Pancreas (tissue), 10 donors: Measurements from ENCODE around the gene USP33. TPM values are rescaled to one million over a fixed set of nuclear protein-coding genes. Genes with fewer than 3 reads are reported as not detected.

Experiments used
- ATAC-seq, 4 donors: fragments of 200-7000 bp; cut with Tn5 transposase; one replicate each; pipeline versions ENCODE4 v1.8.0 to v1.9.1; 2020; ENCODE audit warnings: mild to moderate bottlenecking in 4 of 4, moderate library complexity in 4 of 4
- DNase-seq, 6 donors: peaks; one replicate each; pipeline ENCODE4 v3.0.0-alpha.2; 2020
- FAIRE-seq: peaks from 2 replicates; lab custom pipeline; 2012; peaks lifted over from hg19 to GRCh38; lab: Jason Lieb, UNC
- H3K27ac ChIP-seq, 4 donors: fragments of 200-600 bp; sonication (generic); 1 replicate in 3 of 4; 2 replicates in 1 of 4; pipeline versions ENCODE4 v1.5.0 to v1.8.0; 2020
- H3K27me3 ChIP-seq, 4 donors: fragments of 200-600 bp; one replicate each; pipeline ENCODE4 v1.8.0; 2021
- H3K36me3 ChIP-seq, 3 donors: fragments of 200-600 bp; sonication (generic) in 1 of 3; one replicate each; pipeline versions ENCODE4 v1.5.0 to v1.8.0; 2020 to 2021
- H3K4me1 ChIP-seq, 3 donors: fragments of 200-600 bp; one replicate each; pipeline ENCODE4 v1.8.0; 2021
- H3K4me3 ChIP-seq, 4 donors: fragments of 200-600 bp; sonication (generic) in 2 of 4; one replicate each; pipeline versions ENCODE4 v1.5.0 to v1.8.0; 2020 to 2021
- H3K9me3 ChIP-seq, 4 donors: fragments of 200-600 bp; one replicate each; pipeline ENCODE4 v1.8.0; 2021
- WGBS, 2 donors: extraction: QIAGEN DNeasy Blood & Tissue Kit; methylation state at CpG; one replicate each; pipeline ENCODE4 v1.1.7; 2013; 5-methylcytosine and 5-hydroxymethylcytosine counted together
- intact Hi-C, 3 donors: fragments of 100-400 bp; cut with DNase I; formaldehyde crosslinking; loops; one replicate each; pipeline versions ENCODE4 v1.11.1 to v1.14.2; 2022
- polyA plus RNA-seq, 2 donors: library from polyadenylated mRNA; stranded (reverse); fragments of 200-250 nt; gene quantifications; one replicate each; pipeline ENCODE4 v1.2.3, GENCODE V29; 2013
- total RNA-seq, 6 donors: library from RNA; stranded (reverse); fragmentation: NEBNext Ultra II Directional in 4 of 6; extraction: Animal tissue kit (Norgen Biotek cat#: 25700) in 4 of 6; gene quantifications; one replicate each; pipeline versions ENCODE4 v1.2.1 to v1.2.4, GENCODE V29; 2021 to 2023
- TF ChIP-seq, protein P1 (sequence below), 4 donors: fragments of 200-600 bp; sonication (generic) in 3 of 4; IDR thresholded peaks; one replicate each; pipeline versions ENCODE4 v1.5.0 to v1.8.0; 2021; ENCODE audit warnings: antibody characterized with exemption in 4 of 4
- donor health status: healthy with polysubstance abuse.
- donor health status: DM: no; HTN: no; CAD: no; lungs with moderate emphysema.
- donor health status: DM: no; HTN: no; CAD: no.
- donor health status: control.
- donor health status: control.
- donor health status: Bipolar disorder and iron deficiency.
- donor health status: DM: yes; HTN: yes; CAD: no.
- donor health status: DM: no; HTN: no; CAD: no.
- donor health status: DM: no; HTN: no; CAD: no.
- donor health status: DM: yes; HTN: yes; CAD: no.

Gene USP33
- total and polyA plus RNA-seq, 8 donors: 13.7 to 35.5 (median 22.0) TPM

DNA sequence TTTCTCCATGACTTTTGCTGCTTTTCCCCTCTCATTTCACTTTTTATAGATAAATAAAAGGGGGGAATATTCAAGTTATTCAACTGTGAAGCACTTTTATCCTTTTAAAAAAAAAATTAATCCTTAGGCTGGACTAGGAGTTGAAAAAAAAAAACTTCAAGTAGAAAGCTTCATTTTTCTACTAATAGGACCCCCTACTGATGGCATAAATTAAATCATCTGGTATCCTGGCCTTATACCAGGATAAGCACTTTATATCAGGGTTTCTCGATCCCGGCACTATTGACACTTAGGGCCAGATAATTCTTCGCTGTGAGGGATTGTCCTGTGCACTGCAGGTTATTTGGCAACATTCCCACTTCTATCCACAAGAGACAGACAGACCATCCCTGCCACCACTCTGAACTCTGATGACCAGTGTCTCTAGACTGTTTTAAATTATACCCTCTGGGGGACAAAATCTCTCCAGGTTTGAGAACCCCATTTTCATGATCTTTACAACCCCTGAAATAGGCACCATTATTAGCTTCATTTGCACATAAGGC is 17.6 kb downstream of the USP33 start:
- Histone ChIP-seq H3K9me3 (no peaks in the 10 kb centered on the region), H3K27ac (no peak overlapping the region), H3K4me3 (no peak overlapping the region), H3K36me3 (peaks cover 0 to 6% (median 3%) of the 10 kb centered on the region in 3 donors), H3K27me3 (no peaks in the 10 kb centered on the region), H3K4me1 (peaks cover 0 to 6% (median 0%) of the 10 kb centered on the region in 3 donors)
- intact Hi-C loops: no loop called here
- 30 to 36% methylated on average over 3 of the region's 3 CpGs for WGBS, 2 donors
- ATAC-seq: no peak
- no peak for FAIRE-seq
- DNase-seq: no peak
- TF ChIP-seq, protein P1, sequence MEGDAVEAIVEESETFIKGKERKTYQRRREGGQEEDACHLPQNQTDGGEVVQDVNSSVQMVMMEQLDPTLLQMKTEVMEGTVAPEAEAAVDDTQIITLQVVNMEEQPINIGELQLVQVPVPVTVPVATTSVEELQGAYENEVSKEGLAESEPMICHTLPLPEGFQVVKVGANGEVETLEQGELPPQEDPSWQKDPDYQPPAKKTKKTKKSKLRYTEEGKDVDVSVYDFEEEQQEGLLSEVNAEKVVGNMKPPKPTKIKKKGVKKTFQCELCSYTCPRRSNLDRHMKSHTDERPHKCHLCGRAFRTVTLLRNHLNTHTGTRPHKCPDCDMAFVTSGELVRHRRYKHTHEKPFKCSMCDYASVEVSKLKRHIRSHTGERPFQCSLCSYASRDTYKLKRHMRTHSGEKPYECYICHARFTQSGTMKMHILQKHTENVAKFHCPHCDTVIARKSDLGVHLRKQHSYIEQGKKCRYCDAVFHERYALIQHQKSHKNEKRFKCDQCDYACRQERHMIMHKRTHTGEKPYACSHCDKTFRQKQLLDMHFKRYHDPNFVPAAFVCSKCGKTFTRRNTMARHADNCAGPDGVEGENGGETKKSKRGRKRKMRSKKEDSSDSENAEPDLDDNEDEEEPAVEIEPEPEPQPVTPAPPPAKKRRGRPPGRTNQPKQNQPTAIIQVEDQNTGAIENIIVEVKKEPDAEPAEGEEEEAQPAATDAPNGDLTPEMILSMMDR (IDR thresholded peaks at IDR 0.05): no peak

DNA sequence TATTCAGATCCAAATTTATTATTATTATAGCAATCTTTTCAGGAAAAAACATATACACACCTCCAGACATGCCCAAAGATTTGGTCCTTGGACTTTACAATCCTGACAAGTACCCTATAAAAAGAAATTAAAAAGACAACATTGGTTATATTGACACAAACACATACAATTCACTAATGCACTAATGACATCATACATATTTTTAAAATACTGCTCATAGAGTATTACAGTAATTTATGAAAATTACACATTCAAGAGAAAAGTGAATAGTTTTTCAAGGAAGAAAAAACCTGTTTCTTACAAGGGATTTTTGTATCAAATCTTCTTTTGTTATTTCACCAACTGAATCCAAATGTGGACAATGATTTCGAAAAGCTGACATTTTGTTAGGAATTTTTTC is 18.3 kb downstream of the USP33 start:
- 94 to 96% methylated on average over 1 of the region's 1 CpG for WGBS, 2 donors
- Histone ChIP-seq H3K27ac (no peak overlapping the region), H3K4me3 (no peak overlapping the region), H3K36me3 (peaks cover 0 to 6% (median 3%) of the 10 kb centered on the region in 3 donors), H3K9me3 (no peaks in the 10 kb centered on the region), H3K27me3 (no peaks in the 10 kb centered on the region), H3K4me1 (peaks cover 0 to 6% (median 0%) of the 10 kb centered on the region in 3 donors)
- FAIRE-seq (peak; percentile 61), ATAC-seq (no peak), DNase-seq (no peak)
- TF ChIP-seq, protein P1 (IDR thresholded peaks at IDR 0.05): no peak
- intact Hi-C loops: no loop called here

DNA sequence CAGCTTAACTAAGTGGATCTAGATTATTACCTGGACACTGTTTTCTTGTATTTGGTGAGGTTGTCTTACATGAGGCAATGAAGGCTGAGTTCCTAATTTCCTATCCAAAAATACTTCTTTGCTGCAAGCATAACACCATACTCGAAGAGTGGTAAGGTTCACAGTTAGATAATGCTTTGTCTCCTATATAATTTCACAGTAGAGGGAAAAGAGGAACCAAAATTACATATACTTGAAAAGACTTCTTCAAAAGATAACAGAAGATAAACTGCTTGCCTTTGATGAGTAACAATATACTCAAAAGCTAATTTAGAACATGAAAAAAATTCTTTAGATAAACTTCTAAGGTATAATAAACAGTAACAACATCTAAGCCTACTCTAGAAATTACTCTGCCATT is 20.4 kb downstream of the USP33 start:
- FAIRE-seq (no peak), ATAC-seq (no peak), DNase-seq (no peak)
- Histone ChIP-seq H3K9me3 (no peaks in the 10 kb centered on the region), H3K36me3 (peaks cover 0 to 6% (median 3%) of the 10 kb centered on the region in 3 donors), H3K4me1 (peaks cover 0 to 6% (median 0%) of the 10 kb centered on the region in 3 donors), H3K27me3 (no peaks in the 10 kb centered on the region), H3K27ac (no peak overlapping the region), H3K4me3 (no peak overlapping the region)
- TF ChIP-seq, protein P1 (IDR thresholded peaks at IDR 0.05): no peak
- intact Hi-C loops: no loop called here
- WGBS, 2 donors: 89 to 95% methylated on average over 1 of the region's 1 CpG

DNA sequence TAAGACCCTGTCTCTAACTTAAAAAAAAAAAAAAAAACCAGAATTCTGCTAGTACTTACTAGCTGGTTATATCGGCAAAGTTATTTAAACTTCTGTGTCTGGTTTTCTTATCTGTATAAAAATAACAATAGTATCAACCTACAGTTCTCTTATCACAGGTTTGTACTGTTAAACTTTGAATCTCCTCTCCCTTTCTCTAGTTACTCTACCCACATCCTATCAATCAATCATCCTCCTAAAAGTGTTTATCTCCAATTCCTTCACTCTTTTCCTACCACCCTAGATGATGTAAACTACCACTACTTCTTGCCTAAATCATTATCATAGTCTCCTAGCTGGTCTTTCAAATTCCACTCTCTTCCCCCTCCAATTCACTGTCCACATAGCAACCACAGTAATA is 27.6 kb downstream of the USP33 start:
- DNase-seq (no peak), FAIRE-seq (no peak)

DNA sequence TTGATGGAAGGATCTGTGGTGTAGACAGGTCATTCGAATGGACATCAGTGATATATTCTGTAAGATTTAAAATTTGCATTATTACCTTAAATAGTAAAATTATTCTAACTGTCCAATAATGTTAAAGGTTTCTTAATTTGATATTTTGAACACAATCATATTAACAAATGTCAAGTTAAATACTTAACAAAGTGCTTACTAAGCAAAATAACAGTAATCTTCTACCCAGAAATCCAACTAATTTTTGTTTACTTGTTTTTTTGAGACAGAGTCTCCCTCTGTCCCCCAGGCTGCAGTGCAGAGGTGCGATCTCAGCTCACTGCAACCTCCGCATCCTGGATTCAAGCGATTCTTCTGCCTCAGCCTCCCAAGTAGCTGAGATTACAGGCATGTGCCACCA is 33.9 kb downstream of the USP33 start:
- intact Hi-C loops: no loop called here
- Histone ChIP-seq H3K36me3 (peaks cover 0 to 60% (median 3%) of the 10 kb centered on the region in 3 donors), H3K9me3 (no peaks in the 10 kb centered on the region), H3K27me3 (no peaks in the 10 kb centered on the region), H3K27ac (no peak overlapping the region), H3K4me1 (no peaks in the 10 kb centered on the region), H3K4me3 (no peak overlapping the region)
- TF ChIP-seq, protein P1 (IDR thresholded peaks at IDR 0.05): no peak
- DNase-seq: no peak
- no peak for ATAC-seq
- no peak for FAIRE-seq
- 97 to 99% methylated on average over 4 of the region's 4 CpGs for WGBS, 2 donors

More for the DNA sequence above, 27.6 kb downstream of the USP33 start:
- Histone ChIP-seq H3K27me3 (no peaks in the 10 kb centered on the region), H3K4me1 (no peaks in the 10 kb centered on the region), H3K36me3 (peaks cover 0 to 14% (median 0%) of the 10 kb centered on the region in 3 donors), H3K9me3 (no peaks in the 10 kb centered on the region), H3K4me3 (no peak overlapping the region), H3K27ac (no peak overlapping the region)
- intact Hi-C loops: no loop called here
- no peak for ATAC-seq
- TF ChIP-seq, protein P1 (IDR thresholded peaks at IDR 0.05): no peak
- WGBS, 2 donors: 33 to 51% methylated on average over 1 of the region's 1 CpG
